CD4-positive, alpha-beta T cell treated with Interleukin-17A for 1 hour (primary cell): Measurements from ENCODE around the gene RABEP1.

Experiments
- DNase-seq: peaks from one replicate; pipeline ENCODE4 v3.0.0-alpha.2; 2020

The RABEP1 gene

GRCh38 chr17:5365831-5366230 lies 83.7 kb downstream of the RABEP1 start:
- no peak for DNase-seq

- DNase-seq, result no peak
These were observed 88.3 kb downstream of the RABEP1 start for GRCh38 chr17:5370411-5370810.

DNA sequence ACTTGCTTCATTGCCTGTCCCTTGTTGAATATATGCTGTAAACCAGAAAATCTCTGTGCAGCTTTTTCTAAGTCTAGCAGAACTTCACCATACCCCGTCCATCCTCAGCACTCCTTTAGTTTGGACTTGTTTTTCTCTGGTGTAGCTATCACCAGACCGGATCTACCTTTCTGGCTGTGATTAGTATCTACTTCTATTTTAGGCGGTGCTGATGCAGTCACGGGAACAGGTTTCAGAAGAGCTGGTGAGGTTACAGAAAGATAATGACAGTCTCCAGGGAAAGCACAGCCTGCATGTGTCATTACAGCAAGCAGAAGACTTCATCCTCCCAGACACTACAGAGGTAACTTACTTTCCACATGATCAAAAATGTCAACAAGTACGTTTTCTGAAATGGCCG lies 91.0 kb downstream of the RABEP1 start:
- DNase-seq, result no peak

GRCh38 chr17:5378566-5379207 lies 96.6 kb downstream of the RABEP1 start:
- no peak for DNase-seq

DNA sequence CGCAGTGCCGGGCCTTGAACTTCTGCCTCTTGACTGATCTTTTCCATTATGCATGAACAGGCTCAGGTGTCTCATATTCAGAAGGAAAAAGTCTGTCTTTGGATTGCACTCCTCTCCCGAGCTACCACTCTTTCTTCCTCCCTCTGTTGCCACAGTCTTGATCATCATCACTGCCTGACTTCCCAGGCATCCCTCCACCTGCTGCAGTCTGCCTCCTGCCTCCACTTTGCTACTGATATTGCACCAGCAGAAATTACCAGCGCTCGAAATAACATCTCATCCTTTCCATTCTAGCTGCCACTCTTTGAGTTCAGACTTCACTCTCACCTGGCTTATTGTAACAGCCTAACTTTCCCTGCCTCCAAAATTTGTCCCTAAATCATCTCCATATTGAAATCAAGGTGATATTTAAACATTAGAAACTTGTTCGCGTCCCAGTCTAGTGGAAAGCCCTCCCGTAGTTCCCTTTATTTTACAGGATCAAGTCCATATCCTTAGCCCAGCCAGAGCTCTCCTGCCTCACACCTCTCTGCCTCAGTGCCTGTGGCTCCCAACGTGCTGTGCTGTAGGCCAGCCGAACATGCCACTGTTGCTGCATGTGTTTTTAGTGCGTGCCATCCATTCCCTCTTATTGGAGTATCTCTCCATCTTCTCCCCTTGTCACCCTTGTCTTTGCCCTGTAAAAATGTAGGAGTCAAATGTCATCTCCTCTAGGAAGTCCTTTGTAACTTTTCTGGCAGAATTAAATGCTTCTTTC lies 97.4 kb downstream of the RABEP1 start:
- no peak for DNase-seq

GRCh38 chr17:5380491-5381135 lies 98.5 kb downstream of the RABEP1 start:
- no peak for DNase-seq

DNA sequence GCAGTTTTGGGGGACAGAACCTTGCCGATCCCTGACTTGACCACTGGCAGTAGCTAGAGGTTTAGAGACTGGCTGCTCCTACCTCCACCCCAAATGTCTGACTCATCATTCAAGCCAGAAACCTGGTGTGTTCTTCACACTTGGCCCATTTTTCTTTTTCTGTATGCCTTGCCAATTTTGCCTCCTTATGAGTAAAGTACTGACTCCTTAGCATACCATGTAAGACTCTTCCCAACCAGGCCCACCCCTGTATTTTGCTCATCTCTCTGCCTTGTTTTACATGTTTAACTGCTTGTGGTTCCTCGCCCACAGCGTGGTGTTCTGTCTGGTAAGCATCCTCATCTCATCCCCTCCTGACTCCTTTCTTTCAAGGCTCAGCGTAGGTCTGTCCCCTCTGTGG lies 99.5 kb downstream of the RABEP1 start:
- DNase-seq, result no peak

- DNase-seq, result no peak
These were observed 109.6 kb downstream of the RABEP1 start for GRCh38 chr17:5391678-5392077.

GRCh38 chr17:5396612-5397011 lies 114.5 kb downstream of the RABEP1 start:
- DNase-seq, result no peak

DNA sequence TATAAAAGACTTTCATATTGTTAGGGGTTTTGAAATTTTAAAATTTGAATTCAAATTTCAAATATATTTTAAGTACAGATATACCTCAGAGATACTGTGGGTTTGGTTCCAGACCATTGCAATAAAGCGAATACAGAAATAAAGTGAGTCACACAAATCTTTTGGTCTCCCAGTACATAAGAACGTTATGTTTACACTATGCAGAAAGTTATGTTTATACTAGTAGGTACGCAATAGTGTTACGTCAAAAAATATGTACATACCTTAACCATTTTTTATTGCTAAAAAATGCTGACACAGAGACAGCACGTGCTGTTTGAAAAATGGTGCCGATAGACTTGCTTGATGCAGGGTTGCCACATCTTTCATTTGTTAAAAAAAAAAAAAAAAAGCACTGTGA lies 117.7 kb downstream of the RABEP1 start:
- no peak for DNase-seq

DNA sequence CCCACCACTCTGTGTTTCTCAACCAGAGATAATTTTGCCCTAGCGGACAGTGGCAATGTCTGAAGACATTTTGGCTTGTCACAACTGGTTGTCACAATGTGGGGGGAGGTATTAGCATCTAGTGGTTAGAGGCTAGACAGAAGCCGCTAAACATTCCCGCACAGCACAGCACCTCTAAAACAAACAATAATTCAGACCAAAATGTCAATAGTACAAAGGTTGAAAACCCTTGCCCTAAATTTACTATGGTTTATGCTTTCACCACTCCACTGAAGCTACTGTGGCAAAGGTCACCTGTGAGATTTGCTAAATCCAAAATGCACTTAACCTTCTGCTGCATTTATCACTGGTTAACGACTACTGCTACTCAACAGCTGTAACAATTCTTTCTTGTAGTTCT lies 123.3 kb downstream of the RABEP1 start:
- DNase-seq, result no peak

- DNase-seq, result no peak
These were observed 126.1 kb downstream of the RABEP1 start for GRCh38 chr17:5408186-5408585.

DNA sequence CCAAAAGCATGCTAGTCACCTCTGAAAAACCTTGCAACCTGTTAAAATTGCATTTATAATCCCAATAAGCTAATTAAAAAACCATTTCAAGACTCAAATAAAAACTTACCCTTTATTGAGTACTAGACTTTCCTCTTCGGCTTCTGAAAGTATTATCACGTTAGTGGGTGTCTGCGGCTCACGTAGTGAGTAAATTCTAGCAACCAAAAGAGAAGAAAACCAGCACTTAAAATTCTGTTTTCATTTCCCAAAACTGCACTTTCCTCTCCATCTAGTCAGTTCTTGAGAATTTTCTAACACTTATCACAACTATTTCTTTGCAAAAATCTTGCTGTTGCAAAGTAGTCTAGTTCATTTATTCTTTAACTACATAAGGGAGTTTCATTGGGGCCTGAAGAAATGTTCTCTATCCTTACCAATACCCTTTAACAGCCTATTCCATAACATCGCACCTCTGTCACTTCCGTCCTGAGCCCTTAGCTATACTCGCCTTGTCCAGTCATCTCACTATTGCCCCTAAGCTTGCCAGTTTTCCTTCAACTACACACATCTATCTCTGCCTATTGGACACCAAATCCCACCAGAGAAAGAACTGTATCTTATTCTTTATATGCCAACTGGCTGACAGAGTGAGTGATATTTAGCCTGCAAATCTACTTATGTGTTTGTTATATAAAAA lies 128.6 kb downstream of the RABEP1 start:
- DNase-seq, result no peak

DNA sequence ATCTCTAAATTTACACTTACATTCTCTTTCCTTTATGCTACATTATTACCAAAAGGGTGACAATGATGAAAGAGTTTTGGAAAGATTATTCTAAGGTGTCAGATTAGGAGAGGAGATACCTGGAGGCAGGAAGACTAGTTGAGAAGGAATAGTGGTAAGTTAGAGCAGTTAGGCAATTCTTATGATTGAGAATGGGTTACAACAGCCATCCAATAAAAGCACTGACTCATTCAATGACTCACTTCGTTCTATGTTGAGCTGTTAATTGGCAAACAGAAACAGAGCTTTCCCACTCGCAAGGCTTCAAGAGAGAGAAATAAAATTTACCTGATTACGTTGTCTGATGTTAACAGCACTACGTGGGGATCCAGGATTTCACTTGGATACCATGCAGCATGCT lies 131.6 kb downstream of the RABEP1 start:
- DNase-seq, result no peak

DNA sequence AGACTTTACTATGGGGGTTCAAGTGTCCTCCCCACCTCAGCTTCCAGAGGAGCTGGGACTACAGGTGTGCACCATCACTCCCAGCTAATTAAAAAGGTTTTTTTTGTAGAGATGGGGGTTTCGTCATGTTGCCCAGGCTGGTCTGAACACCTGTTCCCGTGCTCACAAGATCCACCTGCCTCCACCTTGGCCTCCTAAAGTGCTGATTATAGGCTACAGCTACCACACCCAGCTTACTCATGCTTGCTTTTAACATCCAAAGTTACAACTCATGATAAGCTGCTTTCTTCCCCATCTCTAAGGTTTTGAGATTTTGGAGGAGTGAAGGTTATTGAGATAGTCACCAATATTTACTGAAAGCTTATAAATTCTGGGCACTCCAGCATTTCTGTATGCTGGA lies 134.8 kb downstream of the RABEP1 start:
- no peak for DNase-seq

GRCh38 chr17:5418858-5419355 lies 136.8 kb downstream of the RABEP1 start:
- DNase-seq, result peak; percentile 86

- peak; percentile 97 for DNase-seq
These were observed 137.4 kb downstream of the RABEP1 start, which contains the start of gene NUP88 for GRCh38 chr17:5419356-5419958. TSS of gene NUP88 (minus strand) at chr17:5419662. CDS start at chr17:5419650, 12 bp downstream.

- peak; percentile 88 for DNase-seq
These were observed 138.0 kb downstream of the RABEP1 start, which contains the start of gene RPAIN for GRCh38 chr17:5419959-5420653. TSS of gene RPAIN (plus strand) at chr17:5420182. CDS start at chr17:5420211, 29 bp downstream.

DNA sequence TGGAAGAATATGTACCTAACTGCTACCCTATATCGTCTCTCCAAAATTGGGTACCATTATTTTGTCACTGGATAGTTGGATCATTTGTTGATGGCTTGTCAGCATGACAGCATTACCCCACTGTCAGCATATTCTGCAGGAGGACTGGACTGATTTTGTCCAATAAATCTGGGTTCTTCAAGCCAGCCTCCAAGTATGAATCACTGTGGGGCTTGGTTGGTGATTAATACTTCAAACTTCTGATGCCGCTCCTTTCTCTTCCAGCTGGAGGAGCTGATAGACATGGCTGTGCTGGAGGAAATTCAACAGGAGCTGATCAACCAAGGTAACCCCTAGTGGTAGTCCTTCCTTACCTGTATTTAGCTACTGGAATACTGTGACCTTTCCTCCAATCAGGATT lies 140.4 kb downstream of the RABEP1 start:
- no peak for DNase-seq

- no peak for DNase-seq
These were observed 142.8 kb downstream of the RABEP1 start for GRCh38 chr17:5424909-5425308.

DNA sequence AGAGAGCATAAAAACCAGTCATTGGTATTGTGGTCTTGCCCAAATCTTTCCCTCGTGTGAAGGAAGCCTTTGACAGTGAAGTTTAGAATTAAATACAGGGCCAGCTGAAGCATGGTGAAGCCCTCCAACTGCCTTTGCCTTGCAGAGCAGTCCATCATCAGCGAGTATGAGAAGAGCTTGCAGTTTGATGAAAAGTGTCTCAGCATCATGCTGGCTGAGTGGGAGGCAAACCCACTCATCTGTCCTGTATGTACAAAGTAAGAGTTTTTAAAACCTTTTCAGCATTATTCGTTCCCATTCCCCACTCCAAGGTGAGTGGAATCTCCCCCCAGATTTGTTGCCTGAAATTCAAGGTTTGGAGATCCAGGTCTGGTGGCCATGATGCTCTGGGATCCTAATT lies 143.7 kb downstream of the RABEP1 start:
- DNase-seq, result no peak
